GM12878 (cell line): ENCODE data around the gene BOD1L1. TPM values are rescaled to one million over a fixed set of nuclear protein-coding genes. Genes with fewer than 3 reads are reported as not detected.
"Not testable (repeated sequence)": the region's sequence is repeated elsewhere in the genome, so short reads cannot be mapped to it uniquely, and the experiment has no call there.

Experiments used
- ATAC-seq: fragments of 200-7000 bp; cut with Tn5 transposase; 3 replicates; pipeline ENCODE4 v1.9.1; 2020; ENCODE audit warnings: mild to moderate bottlenecking, moderate library complexity
- BruUV-seq: library from RNA; stranded (reverse); fragments of 400-500 nt; replicated peaks from 2 replicates; lab custom pipeline; 2021; lab: Mats Ljungman, UMichigan
- CTCF ChIA-PET: fragments of 300-600 bp; sonication (Branson Sonifier 250); formaldehyde crosslinking; extraction: SDS; loops from one replicate; lab custom pipeline; 2021; ENCODE audit warnings: inconsistent platforms; lab: Yijun Ruan, JAX
- POLR2A ChIA-PET: fragments of 350-600 bp; formaldehyde crosslinking; extraction: SDS; loops from one replicate; lab custom pipeline; 2021; ENCODE audit warnings: inconsistent platforms; lab: Charles Lee
- RAD21 ChIA-PET: fragments of 300-600 bp; sonication (Branson Sonifier 250); formaldehyde crosslinking; loops from one replicate; lab custom pipeline; 2023; ENCODE audit warnings: antibody characterized with exemption; ENCODE audit not compliant: unreplicated experiment; lab: Charles Lee
- SMC1A ChIA-PET: fragments of 300-600 bp; sonication (Branson Sonifier 250); formaldehyde crosslinking; loops from one replicate; lab custom pipeline; 2023; ENCODE audit not compliant: unreplicated experiment, uncharacterized antibody; lab: Charles Lee
- DNase-seq: peaks from one replicate; pipeline ENCODE4 v3.0.0-alpha.2; 2011; ENCODE audit warnings: low read depth, low spot score
- FAIRE-seq: peaks from 3 replicates; lab custom pipeline; 2011; peaks lifted over from hg19 to GRCh38; lab: Jason Lieb, UNC
- H2AFZ ChIP-seq: 2 replicates; pipeline ENCODE4 v1.6.0; 2011; ENCODE audit warnings: low read depth, low read length, control low read depth; ENCODE audit not compliant: control insufficient read depth
- H3K27ac ChIP-seq: 2 replicates; pipeline ENCODE4 v1.5.1; 2011; ENCODE audit warnings: control low read depth; ENCODE audit not compliant: control insufficient read depth, insufficient read depth
- H3K27me3 ChIP-seq, 2 experiments: replicated peaks in 1 of 2; 2 replicates each; pipeline versions ENCODE4 v1.6.0 to v1.6.1; 2011; ENCODE audit warnings: low read length in 1 of 2; ENCODE audit not compliant: control insufficient read depth in 2 of 2, insufficient read depth in 2 of 2
- H3K36me3 ChIP-seq, 2 experiments: 2 replicates each; pipeline ENCODE4 v1.5.1; 2011; ENCODE audit warnings: low read length in 1 of 2; ENCODE audit not compliant: control insufficient read depth in 2 of 2, insufficient read depth in 2 of 2
- H3K4me1 ChIP-seq: 2 replicates; pipeline ENCODE4 v1.6.1; 2011; ENCODE audit warnings: mild to moderate bottlenecking, low read length, moderate library complexity, mixed read lengths; ENCODE audit not compliant: control insufficient read depth, insufficient read depth
- H3K4me2 ChIP-seq: 2 replicates; pipeline ENCODE4 v1.6.0; 2011; ENCODE audit warnings: control low read depth; ENCODE audit not compliant: control insufficient read depth, insufficient read depth
- H3K4me3 ChIP-seq: fragments of 200-600 bp; sonication (generic); 2 replicates; pipeline ENCODE4 v1.5.1; 2016
- H3K79me2 ChIP-seq: 2 replicates; pipeline ENCODE4 v1.6.0; 2011; ENCODE audit warnings: low read length; ENCODE audit not compliant: control insufficient read depth, insufficient read depth
- H3K9ac ChIP-seq: 2 replicates; pipeline ENCODE4 v1.8.0; 2011; ENCODE audit warnings: low read length, control low read depth, mixed read lengths; ENCODE audit not compliant: control insufficient read depth, insufficient read depth
- H3K9me3 ChIP-seq: replicated peaks from 3 replicates; pipeline ENCODE4 v1.5.1; 2011; ENCODE audit warnings: mild to moderate bottlenecking, low read length; ENCODE audit not compliant: control insufficient read depth, insufficient read depth
- H4K20me1 ChIP-seq: 2 replicates; pipeline ENCODE4 v1.6.0; 2011; ENCODE audit not compliant: control insufficient read depth, insufficient read depth
- CREB1 ChIP-seq: IDR thresholded peaks from 2 replicates; pipeline ENCODE4 v1.6.1; 2012; ENCODE audit warnings: low read depth, mild to moderate bottlenecking, inconsistent platforms
- MYC ChIP-seq: IDR thresholded peaks from 2 replicates; pipeline ENCODE4 v1.6.1; 2011; ENCODE audit warnings: mild to moderate bottlenecking, low read length, moderate library complexity, inconsistent platforms; ENCODE audit not compliant: insufficient read depth, insufficient replicate concordance, insufficient read length, severe bottlenecking
- SUPT20H ChIP-seq: IDR thresholded peaks from 2 replicates; pipeline ENCODE4 v1.6.1; 2011; ENCODE audit warnings: low read depth, mild to moderate bottlenecking, low read length, moderate library complexity, borderline replicate concordance; ENCODE audit not compliant: control insufficient read depth
- ZSCAN29 ChIP-seq: fragments of 450-650 bp; IDR thresholded peaks from 2 replicates; pipeline ENCODE4 v1.6.1; 2017; ENCODE audit warnings: mild to moderate bottlenecking, moderate library complexity
- WGBS: methylation state at CpG from one replicate; pipeline ENCODE4 v1.1.6; 2016; ENCODE audit warnings: low lambda C conversion rate; ENCODE audit not compliant: insufficient replicate concordance, insufficient coverage; ENCODE audit errors: missing lambda C conversion rate; 5-methylcytosine and 5-hydroxymethylcytosine counted together
- in situ Hi-C: fragments of 300-500 bp; cut with MboI; formaldehyde crosslinking; loops from 9 replicates; pipeline ENCODE4 v1.14.3; 2018; ENCODE audit warnings: mixed read lengths
- intact Hi-C: fragments of 100-400 bp; cut with micrococcal nuclease; formaldehyde crosslinking; loops from one replicate; pipeline ENCODE4 v1.14.2; 2022; ENCODE audit not compliant: unreplicated experiment
- polyA plus RNA-seq, 11 experiments: library from polyadenylated mRNA; depleted of rRNA in 4 of 11; unstranded in 6 of 11; stranded (reverse) in 5 of 11; fragments of >200 nt; fragmentation: Nextera tagmentation in 4 of 11; fragmentation: Illumina TruSeq in 1 of 11; extraction: Ambion mirVana in 4 of 11; extraction: Trizol in 1 of 11; gene quantifications; 1 replicate in 1 of 11; 2 replicates in 10 of 11; pipeline versions ENCODE4 v1.2.1 to v1.2.3, GENCODE V29; 2011 to 2016; ENCODE audit warnings: inconsistent platforms in 2 of 11, missing spikeins in 2 of 11, low read depth in 1 of 11
- total RNA-seq, 4 experiments: library from RNA; depleted of rRNA in 3 of 4; stranded (reverse); fragments of >200 nt in 3 of 4; fragmentation: Illumina TruSeq in 1 of 4; extraction: Trizol in 1 of 4; gene quantifications; 2 replicates each; pipeline versions ENCODE4 v1.2.1 to v1.2.3, GENCODE V29; 2013 to 2021

Gene BOD1L1
- total and polyA plus RNA-seq, 10 of the 15 experiments (the other 5 are each of a cell fraction or from before 2014, with no cell fraction given): 6.8 to 41.6 (median 24.3) TPM

DNA sequence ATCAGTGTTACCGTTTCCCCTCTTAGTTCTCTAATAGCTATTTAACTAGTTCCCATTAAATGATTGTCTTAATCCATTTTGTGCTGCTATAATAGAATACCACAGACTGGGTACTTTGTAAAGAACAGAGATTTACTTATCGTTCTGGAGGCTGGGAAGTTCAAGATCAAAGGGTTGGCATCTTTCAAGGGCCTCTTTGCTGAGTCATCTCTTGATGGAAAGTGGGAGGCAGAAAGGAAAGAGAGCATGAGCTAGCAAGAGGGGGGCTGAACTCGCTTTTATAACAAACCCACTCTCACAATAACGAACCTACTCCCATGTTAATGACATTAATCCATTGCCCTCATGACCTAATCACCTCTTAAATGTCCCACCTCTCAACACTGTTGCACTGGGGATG is 65.9 kb downstream of the BOD1L1 start (continued):
- TF ChIP-seq MYC: no peak

DNA sequence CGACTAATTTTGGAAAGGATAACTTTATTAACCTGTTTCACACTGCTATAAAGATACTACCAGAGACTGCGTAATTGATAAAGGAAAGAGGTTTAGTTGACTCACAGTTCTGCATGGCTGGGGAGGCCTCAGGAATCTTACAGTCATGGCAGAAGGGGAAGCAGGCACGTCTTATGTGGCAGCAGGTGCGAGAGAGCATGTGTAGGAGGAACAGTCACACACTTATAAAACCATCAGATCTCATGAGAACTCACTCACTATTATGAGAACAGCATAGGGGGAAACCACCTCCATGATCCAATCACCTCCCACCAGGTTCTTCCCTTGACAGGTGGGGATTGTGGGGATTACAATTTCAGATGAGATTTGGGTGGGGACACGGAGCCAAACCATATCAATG is 67.4 kb downstream of the BOD1L1 start:
- DNase-seq, H4K20me1 ChIP-seq, H3K4me1 ChIP-seq, SMC1A ChIA-PET, H3K79me2 ChIP-seq, H3K27me3 ChIP-seq, H3K9me3 ChIP-seq, POLR2A ChIA-PET, BruUV-seq, H3K4me3 ChIP-seq, ATAC-seq, FAIRE-seq, CTCF ChIA-PET, RAD21 ChIA-PET, H3K27ac ChIP-seq, H3K9ac ChIP-seq, H3K36me3 ChIP-seq, H3K4me2 ChIP-seq, H2AFZ ChIP-seq, intact Hi-C loops, in situ Hi-C loops: not testable (repeated sequence)
- 9% methylated on average over 5 of the region's 5 CpGs for WGBS

DNA sequence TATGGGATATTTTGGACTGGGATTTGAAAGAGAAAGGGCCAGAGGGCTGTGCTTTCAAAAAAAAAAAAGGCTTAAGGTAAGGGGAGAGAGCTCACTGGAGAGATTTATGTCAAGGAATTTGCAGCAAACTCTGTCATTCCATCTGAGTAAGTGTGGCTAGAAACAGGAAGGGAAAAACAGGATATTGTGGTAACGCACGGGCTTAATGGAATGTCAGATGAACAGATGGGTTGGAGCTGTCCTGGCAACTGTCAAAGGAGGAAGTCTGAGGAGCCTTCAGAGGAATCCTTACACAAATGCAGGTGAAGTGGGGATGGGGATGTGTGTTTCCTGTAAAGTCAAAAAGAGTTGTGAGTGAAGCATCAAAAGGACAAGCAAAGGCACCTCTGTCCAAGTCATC is 68.1 kb downstream of the BOD1L1 start:
- FAIRE-seq: no peak
- DNase-seq: no peak
- ChIA-PET CTCF (no interaction called here), POLR2A (no interaction called here), SMC1A (interaction anchor here (1.0 kb wide), 1 partner anchor 710 kb away, joined by 3 read pairs; no protein-coding TSS in a partner anchor), RAD21 (no interaction called here)
- no peaks in the 10 kb centered on the region for H3K4me1 ChIP-seq
- H2AFZ ChIP-seq: no peak overlapping the region
- in situ Hi-C loops (no loop called here), intact Hi-C loops (no loop called here)
- no peak overlapping the region for H3K4me2 ChIP-seq
- TF ChIP-seq SUPT20H (no peak), ZSCAN29 (no peak), CREB1 (no peak)
- H3K9ac ChIP-seq: no peak overlapping the region
- H3K27me3 ChIP-seq: no peaks in the 10 kb centered on the region
- no peaks in the 10 kb centered on the region for H4K20me1 ChIP-seq
- no peaks in the 10 kb centered on the region for H3K9me3 ChIP-seq
- H3K4me3 ChIP-seq: no peak overlapping the region
- WGBS: 36% methylated on average over 2 of the region's 2 CpGs
- H3K79me2 ChIP-seq: no peaks in the 10 kb centered on the region
- H3K36me3 ChIP-seq: no peaks in the 10 kb centered on the region
- H3K27ac ChIP-seq: no peak overlapping the region
- no peak for ATAC-seq
- no TSS peak for BruUV-seq
